ENCODE results near the gene CNPY3.

Gene CNPY3

DNA sequence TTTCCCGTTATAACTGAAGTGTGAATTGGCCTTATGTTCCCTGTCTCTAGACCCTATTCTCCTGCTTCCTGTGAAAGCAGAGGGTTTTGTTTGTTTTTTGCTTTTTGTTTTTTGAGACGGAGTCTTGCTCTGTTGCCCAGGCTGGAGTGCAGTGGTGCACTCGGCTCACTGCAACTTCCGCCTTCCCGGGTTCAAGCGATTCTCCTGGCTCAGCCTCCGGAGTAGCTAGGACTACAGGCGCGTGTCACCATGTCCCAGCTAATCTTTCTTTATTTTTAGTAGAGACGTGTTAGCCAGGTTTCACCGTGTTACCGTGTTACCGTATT is 30.6 kb downstream of the CNPY3 start:
- DNase-seq = no peak

DNA sequence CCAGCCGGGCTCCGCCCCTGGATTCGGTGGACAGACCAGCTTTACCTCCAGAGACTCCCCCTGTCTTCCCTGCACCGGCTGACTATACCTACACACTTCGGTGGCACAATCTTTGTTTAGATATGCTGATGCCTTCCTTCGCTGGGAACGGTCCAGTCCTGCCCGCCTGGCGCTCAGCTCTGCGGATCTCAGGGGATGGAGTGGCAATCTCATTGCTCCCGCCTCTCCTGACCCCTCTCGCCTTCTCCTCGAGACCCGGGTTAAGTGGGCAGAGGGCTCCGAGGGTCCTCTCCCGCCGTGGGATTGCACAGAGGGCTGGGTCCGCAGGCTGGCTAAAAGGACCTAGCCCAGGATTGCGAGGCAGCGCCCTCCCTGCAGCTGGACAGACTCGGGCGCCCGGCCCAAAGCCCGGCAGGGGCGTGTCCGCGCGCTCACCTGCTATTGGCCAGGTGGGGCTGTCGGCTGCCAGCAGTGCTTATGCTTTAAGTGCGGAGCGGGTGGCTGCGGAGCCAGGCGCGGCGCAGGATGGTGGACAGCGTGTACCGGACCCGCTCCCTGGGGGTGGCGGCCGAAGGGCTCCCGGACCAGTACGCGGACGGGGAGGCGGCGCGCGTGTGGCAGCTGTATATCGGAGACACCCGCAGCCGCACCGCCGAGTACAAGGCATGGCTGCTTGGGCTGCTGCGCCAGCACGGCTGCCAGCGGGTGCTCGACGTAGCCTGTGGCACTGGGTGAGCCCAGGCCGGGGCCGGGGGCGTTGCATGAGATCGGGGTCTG is 31.2 kb downstream of the CNPY3 start, which contains the start of gene GNMT:
TSS of gene GNMT (plus strand) at position 512 of the 777 bp plus-strand sequence. CDS start at position 526, 14 bp downstream.
- peak in 19 of 51 donors; percentile 4 to 52 (median 21) for DNase-seq

DNA sequence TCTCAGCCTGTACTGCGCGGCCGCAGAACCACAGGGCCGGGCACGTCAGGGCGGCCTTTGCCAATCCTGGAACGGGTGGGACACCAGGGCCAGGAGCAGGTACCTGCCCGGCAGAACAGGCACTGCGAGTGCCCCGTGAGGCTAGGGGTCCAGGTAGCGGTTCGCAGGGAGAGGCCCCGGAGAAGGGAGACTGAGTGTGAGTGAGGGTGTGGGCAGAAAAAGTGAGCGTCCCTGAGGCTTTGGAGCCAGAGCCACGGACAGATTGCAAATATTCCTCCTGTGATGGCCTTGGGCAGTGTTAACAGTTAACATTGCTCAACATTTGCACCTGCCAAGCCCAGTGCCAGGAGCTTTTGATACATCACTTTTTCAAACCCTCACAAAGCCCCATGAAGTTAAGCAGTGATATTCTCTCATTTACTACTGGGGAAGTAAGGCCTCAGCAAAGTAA is 31.8 kb downstream of the CNPY3 start:
- no peak for DNase-seq

DNA sequence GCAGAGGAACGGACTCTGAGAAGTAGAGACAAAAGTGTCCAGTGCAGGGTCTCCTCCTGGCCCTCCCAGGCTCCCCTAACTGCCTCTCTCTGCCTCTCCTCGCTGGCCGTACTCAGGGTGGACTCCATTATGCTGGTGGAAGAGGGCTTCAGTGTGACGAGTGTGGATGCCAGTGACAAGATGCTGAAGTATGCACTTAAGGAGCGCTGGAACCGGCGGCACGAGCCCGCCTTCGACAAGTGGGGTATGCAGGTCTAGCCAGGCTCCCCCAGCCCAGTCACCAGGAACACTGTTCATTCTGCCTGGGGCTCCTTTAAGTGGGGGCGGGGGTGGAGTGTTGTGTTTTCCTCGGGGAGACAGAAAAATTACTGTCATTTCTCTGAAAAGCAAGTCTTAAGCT is 32.8 kb downstream of the CNPY3 start:
- DNase-seq = peak in 1 of 51 donors; percentile 44

GRCh38 chr6:42962502-42963178 is 33.4 kb downstream of the CNPY3 start:
- no peak for DNase-seq

DNA sequence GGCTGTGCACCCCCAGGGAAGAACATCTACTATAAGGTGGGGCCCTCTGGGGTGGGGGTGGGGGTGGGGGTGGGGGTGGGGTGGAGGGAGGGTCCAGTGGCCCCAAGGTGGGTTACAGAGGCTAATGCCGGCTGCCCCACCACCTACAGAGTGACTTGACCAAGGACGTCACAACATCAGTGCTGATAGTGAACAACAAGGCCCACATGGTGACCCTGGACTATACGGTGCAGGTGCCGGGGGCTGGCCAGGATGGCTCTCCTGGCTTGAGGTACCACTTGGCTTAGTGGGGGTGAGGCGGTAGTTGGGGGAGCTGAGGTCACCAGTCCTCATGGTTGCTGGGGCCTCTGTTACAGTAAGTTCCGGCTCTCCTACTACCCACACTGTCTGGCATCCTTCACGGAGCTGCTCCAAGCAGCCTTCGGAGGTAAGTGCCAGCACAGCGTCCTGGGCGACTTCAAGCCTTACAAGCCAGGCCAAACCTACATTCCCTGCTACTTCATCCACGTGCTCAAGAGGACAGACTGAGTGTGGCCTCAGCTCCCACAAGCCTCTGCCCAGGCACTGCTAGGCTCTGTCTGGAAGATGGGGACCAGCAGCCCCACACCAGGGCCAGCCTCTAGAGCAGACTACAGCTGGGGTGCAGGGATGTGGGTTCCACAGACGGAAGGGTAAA is 34.0 kb downstream of the CNPY3 start:
- DNase-seq = peak in 1 of 51 donors; percentile 20

- DNase-seq = no peak
These were observed 34.8 kb downstream of the CNPY3 start for GRCh38 chr6:42963855-42964605.

DNA sequence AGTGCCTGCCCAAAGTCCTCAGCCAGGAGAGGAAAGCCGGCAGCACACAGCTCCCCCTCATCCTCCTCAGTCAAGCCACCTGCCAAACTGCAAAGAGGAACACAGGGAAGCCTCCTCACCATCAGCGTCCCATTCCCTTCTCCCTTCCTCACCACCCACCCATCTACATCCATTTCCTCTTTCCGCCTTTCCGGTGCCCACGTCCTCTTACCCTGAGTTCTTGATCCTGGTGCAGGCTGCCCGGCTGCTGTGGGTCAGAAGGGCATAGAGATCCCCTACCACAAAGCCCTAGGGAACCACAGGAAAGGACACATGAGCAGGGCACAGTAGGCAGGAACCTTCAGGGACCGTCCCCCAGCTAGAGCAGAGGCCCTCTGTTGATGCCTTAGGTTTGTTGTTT is 37.3 kb downstream of the CNPY3 start:
- DNase-seq = no peak

GRCh38 chr6:42967228-42967627 is 37.9 kb downstream of the CNPY3 start:
- no peak for DNase-seq

DNA sequence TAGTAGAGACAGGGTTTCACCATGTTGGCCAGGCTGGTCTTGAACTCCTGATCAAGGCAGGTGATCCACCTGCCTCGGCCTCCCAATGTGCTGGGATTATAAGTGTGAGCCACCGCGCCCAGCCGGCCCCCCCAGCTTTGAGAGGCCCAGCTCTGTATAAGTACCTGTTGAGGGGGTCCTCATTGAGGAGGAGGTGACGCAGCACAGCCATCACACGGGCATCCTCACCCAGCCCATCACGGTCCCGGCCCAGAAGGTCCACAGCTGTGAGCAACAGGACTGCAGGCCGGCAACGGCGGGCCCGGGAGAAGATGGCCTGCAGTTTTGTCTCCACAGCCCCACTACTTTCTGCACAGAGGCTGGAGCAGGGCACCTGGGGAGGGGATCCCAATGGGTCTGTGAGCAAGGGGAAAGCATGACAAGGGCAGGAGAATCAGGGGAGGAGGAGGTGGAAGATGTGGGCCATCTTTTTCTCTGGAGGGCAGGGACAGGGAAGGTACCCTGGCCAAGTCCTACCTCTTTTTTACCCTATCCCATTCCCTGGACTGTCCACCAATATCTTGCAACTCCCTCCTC is 38.9 kb downstream of the CNPY3 start:
- DNase-seq = no peak

DNA sequence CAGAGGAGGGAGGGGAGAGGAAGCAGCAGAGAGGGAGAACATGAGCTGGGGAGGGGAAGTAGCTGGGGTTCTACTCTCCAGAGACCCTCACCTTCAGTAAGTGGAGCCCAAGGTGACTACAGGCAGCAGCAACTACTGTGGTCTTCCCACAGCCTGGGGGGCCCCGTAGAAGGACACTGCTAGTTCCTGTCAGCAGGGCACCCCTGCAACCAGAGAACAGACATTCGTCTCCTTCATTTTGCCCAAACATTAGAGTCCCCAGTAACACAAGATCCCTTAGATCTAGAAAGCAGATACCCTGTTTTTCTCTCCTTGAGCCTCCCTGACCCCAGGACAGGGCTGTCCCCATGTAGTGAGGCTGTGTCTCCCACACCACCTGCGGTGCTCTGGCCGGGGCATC is 39.5 kb downstream of the CNPY3 start:
- no peak for DNase-seq

DNA sequence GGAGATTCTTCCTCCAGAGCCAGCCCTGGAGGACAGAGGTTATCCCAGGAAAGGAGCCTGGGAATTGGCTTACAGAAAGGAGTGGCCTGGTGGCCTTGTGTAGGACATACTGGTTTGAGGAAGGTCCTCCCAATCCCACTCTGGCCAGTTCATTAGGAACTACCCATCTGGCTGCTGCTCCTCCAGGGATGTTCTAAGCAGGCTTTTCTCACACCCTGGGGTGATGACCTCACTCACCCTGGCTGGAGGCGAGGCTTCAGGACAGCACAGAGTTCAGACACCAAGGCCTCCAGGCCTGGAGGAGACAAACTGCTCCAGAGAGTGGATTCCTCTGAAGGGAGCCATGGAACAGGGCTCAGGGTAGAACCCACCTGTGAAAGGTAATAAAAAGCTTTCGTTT is 40.2 kb downstream of the CNPY3 start:
- DNase-seq = no peak

- no peak for DNase-seq
These were observed 40.7 kb downstream of the CNPY3 start for GRCh38 chr6:42969934-42970333.

DNA sequence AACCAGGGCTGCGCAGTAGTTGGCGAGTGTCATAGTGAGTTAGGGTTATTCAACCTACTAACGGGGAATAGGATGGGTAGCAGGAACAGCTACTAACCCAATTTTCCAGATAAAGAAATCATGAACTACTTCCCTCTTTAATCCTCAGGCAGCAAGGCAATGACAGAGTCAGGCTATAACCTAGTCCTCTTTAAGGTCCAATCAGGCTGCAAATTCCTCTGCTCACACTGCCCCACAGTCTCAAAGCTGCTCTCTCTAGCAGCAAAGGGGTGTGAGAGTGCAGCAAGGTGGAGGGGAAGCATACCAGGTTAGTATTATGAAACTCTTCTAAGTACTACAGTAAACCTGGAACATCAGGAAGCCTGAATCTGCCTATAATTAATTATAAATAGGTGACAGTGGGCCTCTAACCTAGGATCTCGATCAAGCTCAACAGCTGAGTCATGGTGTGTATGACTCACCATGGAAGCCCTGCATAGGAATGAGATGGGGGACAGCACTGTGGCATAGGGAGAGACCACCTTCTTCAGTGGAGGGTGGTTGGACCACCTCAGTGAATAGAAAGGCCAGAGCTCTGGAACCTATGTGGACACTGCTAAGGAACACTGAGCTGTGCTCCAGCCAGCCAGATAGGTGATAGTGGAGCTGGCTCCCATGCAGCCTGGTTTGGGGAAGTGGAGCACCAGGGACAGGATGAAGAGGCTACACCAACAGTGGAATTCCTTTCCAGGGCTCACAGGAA is 41.8 kb downstream of the CNPY3 start:
- no peak for DNase-seq

DNA sequence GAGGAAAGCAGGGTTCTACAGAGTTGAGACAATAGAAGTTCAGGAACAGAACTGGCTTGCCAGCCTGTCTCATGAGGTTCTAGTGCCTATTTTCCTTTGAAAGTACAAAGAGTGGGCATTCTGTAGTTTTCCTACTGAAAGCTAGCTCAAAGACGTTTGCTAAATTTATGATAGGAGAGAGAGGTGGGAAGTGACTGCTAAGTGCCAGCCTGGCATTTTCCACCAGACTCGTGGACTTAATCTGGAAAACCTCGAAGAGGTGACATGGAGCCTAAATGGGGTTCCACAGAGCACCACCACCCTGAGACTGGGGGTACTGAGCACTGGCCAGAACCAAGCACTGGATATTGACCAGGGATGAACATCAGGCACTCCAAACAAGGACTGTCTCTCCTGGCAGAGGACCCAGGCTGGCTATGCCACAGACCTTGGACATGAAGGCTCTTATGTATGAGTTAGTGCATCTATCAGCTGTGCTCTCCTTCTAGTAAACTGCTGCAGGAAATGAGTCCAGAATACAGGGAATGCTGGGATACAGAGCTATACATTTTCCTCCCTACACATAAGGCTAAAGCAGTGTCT is 42.6 kb downstream of the CNPY3 start:
- no peak for DNase-seq

DNA sequence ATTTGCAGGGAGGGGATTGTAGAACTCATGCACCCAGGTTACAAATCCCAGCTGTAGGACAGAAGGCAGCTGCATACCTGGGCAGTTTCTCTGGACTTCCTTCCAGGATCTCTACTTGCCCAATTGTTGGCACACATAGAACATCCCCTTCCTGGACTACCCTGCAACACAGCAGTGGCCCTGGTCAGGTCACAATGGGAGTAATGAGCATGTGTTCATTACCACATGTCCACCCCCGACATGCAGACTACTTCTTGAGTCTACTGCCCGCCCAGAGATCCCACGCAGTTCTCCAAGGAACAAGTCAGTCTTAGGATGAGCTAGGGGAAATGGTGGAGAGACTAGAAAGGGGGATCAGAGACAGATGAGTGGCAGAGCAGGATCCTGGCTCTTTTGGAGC is 44.6 kb downstream of the CNPY3 start:
- no peak for DNase-seq

- DNase-seq = no peak
These were observed 45.7 kb downstream of the CNPY3 start for GRCh38 chr6:42974919-42975505.

- DNase-seq = peak in 7 of 51 donors; percentile 12 to 60 (median 41)
These were observed 49.2 kb downstream of the CNPY3 start for GRCh38 chr6:42978487-42978838.

GRCh38 chr6:42978839-42979522 is 49.7 kb downstream of the CNPY3 start, which contains the start of gene PEX6:
PEX6 (minus strand) TSS chr6:42979181; CDS start chr6:42979150, 31 bp downstream.
- DNase-seq = peak; percentile 37 to 89 (median 77)

Measured in hypothalamus (tissue), 51 donors.